GM12892 (cell line): ENCODE results near the gene CMC1.

Experiments
- POLR2AphosphoS5 ChIP-seq: IDR thresholded peaks from 2 replicates; pipeline ENCODE4 v1.6.1; 2011; ENCODE audit warnings: low read depth, low read length, control low read depth
- TAF1 ChIP-seq: IDR thresholded peaks from 2 replicates; pipeline ENCODE4 v1.6.1; 2011; ENCODE audit warnings: low read depth, mild to moderate bottlenecking, control low read depth, low read length, borderline replicate concordance

- TF ChIP-seq POLR2AphosphoS5 (no peak), TAF1 (no peak)
Measured at GRCh38 chr3:28286595-28286994, 45.2 kb downstream of the CMC1 start.
